Type B pancreatic cell (in vitro differentiated cells): ENCODE measurements around the gene PNLDC1. TPM values are rescaled to one million over a fixed set of nuclear protein-coding genes. Genes with fewer than 3 reads are reported as not detected.
"Not testable (repeated sequence)": the region's sequence is repeated elsewhere in the genome, so short reads cannot be mapped to it uniquely, and the experiment has no call there.

Source experiments
- DNase-seq: peaks from one replicate; pipeline ENCODE4 v3.0.0; 2021; ENCODE audit warnings: mixed read lengths; ENCODE audit not compliant: unreplicated experiment; ENCODE audit errors: extremely low spot score
- H3K27ac Mint-ChIP-seq: 2 replicates; pipeline ENCODE4 v1.8.0; 2021; ENCODE audit warnings: mild to moderate bottlenecking, mixed read lengths
- H3K27me3 Mint-ChIP-seq: 2 replicates; pipeline ENCODE4 v1.8.0; 2021; ENCODE audit warnings: mixed read lengths
- H3K36me3 Mint-ChIP-seq: 2 replicates; pipeline ENCODE4 v1.8.0; 2021; ENCODE audit warnings: mixed read lengths
- H3K4me1 Mint-ChIP-seq: one replicate; pipeline ENCODE4 v1.8.0; 2021; ENCODE audit warnings: mixed read lengths; ENCODE audit not compliant: unreplicated experiment
- H3K4me3 Mint-ChIP-seq: 2 replicates; pipeline ENCODE4 v1.8.0; 2021; ENCODE audit warnings: mild to moderate bottlenecking, mixed read lengths
- H3K9me3 Mint-ChIP-seq: 2 replicates; pipeline ENCODE4 v1.8.0; 2021; ENCODE audit warnings: mixed read lengths
- total RNA-seq: library from RNA; stranded (reverse); gene quantifications from 2 replicates; pipeline ENCODE4 v1.2.1, GENCODE V29; 2021; ENCODE audit warnings: low replicate concordance
- TF ChIP-seq, protein P1 (sequence below): fragments of 200-600 bp; sonication (generic); conservative IDR thresholded peaks from 2 replicates; pipeline ENCODE4 v1.5.0; 2021; ENCODE audit warnings: antibody characterized with exemption, mild to moderate bottlenecking

PNLDC1 gene
- total RNA-seq, 1 donor from 2014 or later = 0.17 TPM

DNA sequence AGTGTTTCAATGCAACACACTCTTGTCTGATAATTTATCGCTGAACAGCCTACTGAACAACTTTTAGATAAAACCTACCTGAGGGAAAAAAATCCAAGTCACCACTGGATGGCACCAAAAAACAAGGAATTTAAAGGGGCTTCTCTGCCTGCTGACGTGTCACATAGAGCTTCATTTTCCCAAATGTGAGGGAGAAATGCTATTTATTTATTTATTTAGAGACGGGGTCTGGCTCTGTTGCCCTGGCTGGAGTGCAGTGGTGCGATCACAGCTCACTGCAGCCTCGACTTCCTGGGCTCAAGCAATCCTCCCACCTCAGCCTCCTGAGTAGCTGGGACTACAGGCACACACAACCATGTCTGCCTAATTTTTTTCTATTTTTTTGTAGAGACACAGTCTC is 63.3 kb downstream of the PNLDC1 start:
- DNase-seq, H3K4me1 Mint-ChIP-seq, H3K4me3 Mint-ChIP-seq, H3K36me3 Mint-ChIP-seq, H3K27me3 Mint-ChIP-seq, H3K9me3 Mint-ChIP-seq, H3K27ac Mint-ChIP-seq: not testable (repeated sequence)
- TF ChIP-seq, protein P1, sequence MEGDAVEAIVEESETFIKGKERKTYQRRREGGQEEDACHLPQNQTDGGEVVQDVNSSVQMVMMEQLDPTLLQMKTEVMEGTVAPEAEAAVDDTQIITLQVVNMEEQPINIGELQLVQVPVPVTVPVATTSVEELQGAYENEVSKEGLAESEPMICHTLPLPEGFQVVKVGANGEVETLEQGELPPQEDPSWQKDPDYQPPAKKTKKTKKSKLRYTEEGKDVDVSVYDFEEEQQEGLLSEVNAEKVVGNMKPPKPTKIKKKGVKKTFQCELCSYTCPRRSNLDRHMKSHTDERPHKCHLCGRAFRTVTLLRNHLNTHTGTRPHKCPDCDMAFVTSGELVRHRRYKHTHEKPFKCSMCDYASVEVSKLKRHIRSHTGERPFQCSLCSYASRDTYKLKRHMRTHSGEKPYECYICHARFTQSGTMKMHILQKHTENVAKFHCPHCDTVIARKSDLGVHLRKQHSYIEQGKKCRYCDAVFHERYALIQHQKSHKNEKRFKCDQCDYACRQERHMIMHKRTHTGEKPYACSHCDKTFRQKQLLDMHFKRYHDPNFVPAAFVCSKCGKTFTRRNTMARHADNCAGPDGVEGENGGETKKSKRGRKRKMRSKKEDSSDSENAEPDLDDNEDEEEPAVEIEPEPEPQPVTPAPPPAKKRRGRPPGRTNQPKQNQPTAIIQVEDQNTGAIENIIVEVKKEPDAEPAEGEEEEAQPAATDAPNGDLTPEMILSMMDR = peak; percentile 77

DNA sequence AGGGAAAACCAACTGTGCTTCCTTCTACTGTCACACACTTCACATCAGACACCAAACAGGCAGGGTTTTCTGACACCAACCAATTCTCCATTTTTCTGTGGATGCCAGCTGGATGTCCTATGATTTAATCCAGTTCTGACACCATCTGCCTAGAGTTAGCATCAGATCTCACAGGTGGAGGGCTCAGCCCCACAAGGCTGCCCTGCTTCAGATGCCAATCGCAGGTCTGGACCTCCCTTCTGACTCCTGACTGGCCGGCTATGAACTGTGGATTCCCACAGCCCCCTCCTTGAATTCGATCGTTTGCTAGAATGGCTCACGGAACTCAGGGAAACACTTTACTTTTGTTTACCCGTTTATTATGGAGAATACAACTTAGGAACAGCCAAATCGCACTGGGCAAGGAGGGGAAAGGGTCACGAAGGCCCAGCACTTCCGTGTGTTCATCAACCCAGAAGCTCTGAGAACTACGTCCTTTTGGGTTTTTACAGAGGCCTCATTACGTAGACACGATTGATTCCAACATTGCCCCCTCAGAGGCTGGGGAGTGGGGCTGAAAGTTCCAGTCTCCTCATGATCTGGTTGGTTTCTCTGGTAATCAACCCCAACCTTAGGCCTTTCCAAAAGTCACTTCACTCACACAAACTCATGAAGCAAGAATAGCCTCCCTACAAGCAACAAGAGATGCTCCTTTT is 65.3 kb downstream of the PNLDC1 start:
- TF ChIP-seq, protein P1 = no peak
- Mint-ChIP-seq H3K36me3 (no peaks in the 10 kb centered on the region), H3K9me3 (no peaks in the 10 kb centered on the region), H3K27ac (no peak overlapping the region), H3K4me3 (no peak overlapping the region), H3K4me1 (no peaks in the 10 kb centered on the region), H3K27me3 (peaks cover 7% of the 10 kb centered on the region)
- no peak for DNase-seq

DNA sequence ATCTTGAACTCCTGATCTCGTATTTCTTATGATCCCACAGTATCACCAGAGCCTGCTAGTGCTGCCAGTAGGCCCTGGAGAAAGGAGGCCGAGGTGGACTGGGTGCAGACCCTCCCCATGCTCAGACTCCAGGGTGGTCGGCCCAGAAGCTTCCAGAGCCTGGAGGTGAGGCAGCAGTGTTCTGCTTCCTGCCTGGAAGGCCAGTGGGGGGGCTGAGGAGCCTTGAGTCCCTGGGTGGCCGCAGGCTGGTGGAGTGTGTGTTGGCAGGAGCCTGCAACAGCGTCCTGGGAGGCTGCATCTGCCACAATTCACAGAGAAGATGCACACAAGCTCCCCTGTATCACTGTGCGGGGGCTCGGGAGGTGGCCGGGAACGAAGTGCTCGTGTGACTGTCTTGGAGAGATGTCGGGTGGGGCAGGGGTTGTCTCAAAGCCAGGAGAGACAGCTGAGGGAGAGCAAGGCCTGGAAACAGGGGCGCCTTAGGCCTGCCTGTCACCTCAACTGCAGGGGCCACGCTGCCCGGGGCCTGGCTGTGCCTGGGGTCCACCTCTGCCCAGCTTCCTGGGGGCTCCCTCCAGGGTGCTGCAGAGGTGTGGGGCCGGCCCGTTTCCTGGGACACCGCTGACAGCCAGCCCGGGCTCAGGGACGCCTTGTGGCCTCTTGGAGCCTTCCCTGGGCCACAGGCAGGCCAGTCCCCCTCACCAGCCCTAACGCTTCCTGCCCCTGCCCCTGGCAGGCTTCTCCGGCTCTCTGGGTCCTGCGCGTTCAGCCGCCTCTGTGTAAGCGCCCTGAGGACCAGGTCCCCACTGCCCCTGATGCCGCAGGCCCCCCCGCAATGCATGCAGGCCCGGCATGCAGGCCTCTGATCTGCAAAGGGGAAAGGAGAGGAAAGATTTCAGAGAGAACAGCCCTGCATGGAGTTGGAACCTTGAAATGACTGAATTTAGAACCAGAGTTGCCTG is 66.5 kb downstream of the PNLDC1 start:
- H3K27ac Mint-ChIP-seq = no peak overlapping the region
- peaks cover 7% of the 10 kb centered on the region for H3K27me3 Mint-ChIP-seq
- H3K9me3 Mint-ChIP-seq = no peaks in the 10 kb centered on the region
- H3K4me1 Mint-ChIP-seq = no peaks in the 10 kb centered on the region
- DNase-seq = no peak
- H3K36me3 Mint-ChIP-seq = no peaks in the 10 kb centered on the region
- no peak overlapping the region for H3K4me3 Mint-ChIP-seq
- TF ChIP-seq, protein P1 = no peak

Other genes starting within 250 kb of the PNLDC1 start
- gene SOD2, start 107.0 kb upstream of the PNLDC1 start, total RNA-seq = 78.1 and 100 TPM in 2 replicates
- gene WTAP, start 72.8 kb upstream of the PNLDC1 start, total RNA-seq = 96.9 and 108 TPM in 2 replicates
- gene ACAT2, start 38.2 kb upstream of the PNLDC1 start, total RNA-seq = 38.4 and 67.4 TPM in 2 replicates
- gene TCP1, start 10.7 kb upstream of the PNLDC1 start, total RNA-seq = 206 and 235 TPM in 2 replicates
- gene MRPL18, start 9.8 kb upstream of the PNLDC1 start, total RNA-seq = 59.1 and 65.2 TPM in 2 replicates
- not detected in 2 replicates for gene MAS1, start 90.7 kb downstream of the PNLDC1 start, total RNA-seq
- 79.8 and 95.5 TPM in 2 replicates for gene IGF2R, start 168.8 kb downstream of the PNLDC1 start, total RNA-seq